SH-SY5Y (cell line): ENCODE data around the gene LAMA5.

Experiments
- GATA2 ChIP-seq: IDR thresholded peaks from 2 replicates; pipeline ENCODE4 v1.6.1; 2011; ENCODE audit warnings: mild to moderate bottlenecking, low read depth, low read length
- GATA3 ChIP-seq: IDR thresholded peaks from 2 replicates; pipeline ENCODE4 v1.6.1; 2011; ENCODE audit warnings: low read depth, mild to moderate bottlenecking, low read length, moderate library complexity

The LAMA5 gene

GRCh38 chr20:62387933-62388635, 21.0 kb upstream of the LAMA5 start:
- TF ChIP-seq GATA3 (no peak), GATA2 (no peak)

DNA sequence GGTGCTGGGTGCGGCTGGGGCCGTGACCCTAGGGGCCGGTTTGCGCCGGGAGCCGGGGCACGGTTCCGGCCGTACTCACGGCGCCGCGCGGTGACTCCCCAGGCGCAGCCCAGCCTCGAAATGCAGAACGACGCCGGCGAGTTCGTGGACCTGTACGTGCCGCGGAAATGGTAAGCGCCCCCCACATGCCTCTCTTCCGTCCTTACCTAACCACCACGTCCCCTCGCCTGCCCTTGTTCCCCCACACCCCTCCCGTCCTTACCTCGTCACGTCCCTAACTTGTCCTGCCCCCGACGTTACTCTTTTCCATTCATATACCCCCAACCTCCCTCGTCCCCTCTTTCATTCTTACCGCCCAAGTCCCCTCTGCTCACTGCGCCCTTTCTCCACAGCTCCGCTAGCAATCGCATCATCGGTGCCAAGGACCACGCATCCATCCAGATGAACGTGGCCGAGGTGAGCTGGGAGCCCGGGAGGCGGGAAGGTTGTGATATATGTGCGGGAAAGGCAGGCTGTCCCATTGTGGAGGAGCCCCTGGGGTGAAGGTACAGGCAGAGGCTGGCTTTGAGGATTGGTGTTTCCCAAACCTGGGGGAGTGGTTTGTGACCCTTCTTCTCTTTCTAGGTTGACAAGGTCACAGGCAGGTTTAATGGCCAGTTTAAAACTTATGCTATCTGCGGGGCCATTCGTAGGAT, 20.3 kb upstream of the LAMA5 start:
- TF ChIP-seq GATA3 (no peak), GATA2 (no peak)

DNA sequence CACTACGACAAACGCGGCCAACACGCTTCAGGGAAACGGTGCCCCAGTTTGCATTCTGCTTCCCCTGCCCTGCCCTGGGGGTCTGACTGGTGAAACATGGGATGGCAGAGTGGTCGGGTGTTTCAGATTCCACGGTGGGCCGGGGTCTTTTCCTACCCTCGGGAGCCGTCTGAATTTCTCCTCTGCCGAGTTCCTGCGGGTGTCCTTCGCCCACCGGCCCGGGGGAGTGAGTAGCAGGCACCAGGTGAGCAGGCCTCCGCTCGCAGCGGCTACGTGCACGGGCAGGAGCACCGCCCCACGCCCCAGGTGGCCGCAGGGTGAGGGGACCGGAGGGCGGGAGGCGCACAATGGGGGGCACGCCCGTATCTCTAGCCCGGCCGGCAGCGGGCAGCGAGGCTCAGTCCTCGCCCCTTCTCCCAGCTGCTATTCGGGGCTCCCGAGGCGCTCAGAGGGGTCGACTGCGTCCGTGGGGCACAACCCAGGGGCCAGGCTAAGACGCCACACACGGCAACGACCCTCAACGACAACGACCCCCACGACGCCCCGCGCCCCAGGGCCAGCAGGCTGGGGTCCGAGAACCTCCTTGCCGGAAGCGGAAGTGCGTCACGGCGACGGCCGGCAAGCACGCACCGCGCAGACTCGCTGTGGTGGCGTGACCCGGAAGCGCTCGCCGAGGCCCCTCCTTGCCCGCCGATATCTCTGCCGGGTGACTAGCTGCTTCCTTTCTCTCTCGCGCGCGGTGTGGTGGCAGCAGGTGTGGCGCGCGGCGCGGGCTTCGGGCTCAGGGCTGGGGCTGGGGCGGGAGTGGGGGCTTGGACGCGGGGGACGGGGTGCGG, 19.5 kb upstream of the LAMA5 start, which contains the start of gene RPS21:
Gene RPS21 (plus strand): TSS at position 721 of the 836 bp plus-strand sequence. CDS start 236 bp downstream, outside the sequence.
- TF ChIP-seq GATA3 (no peak), GATA2 (no peak)

DNA sequence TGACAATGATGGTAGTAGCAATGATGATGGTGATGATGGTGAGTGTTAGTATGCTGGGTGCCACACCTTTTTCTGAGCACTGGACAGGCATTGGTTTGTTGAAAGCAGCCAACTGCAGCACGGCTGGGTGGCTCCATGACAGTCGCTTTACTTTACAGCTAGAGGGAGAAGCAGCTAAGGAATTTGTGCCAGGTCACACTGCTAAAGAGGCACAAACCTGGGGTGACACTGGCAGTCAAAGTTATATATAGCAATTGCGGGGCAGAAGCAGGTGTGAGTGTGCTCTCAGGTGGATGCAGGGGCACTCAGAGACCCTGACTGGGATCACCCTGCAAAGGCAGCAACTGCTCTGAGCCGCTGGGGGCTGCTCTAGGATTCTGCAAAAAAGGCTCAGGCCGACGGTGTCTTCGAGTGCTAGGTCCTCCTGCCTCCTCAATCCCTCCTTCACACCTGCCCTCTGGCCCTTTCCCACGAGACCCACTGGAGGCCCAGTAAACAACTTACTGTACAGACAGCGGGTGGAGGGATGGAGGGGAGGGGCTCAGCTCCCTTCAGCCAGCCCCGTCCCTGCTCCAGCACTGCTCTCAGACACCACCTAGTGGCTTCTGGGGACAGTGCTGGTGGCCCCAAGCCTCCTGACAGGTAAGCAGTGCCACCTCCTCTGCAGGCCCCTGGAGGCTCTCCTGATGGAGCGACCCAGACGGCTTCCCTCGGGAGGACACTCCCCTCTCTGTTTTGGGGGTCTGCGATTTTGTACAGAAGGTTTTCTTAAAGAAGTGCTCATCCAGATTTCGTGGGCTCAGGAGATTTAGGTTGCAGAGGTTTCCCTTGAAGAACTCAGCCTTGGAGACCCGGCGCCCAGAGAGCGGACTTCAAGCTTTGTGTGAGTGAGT, 15.4 kb upstream of the LAMA5 start:
- TF ChIP-seq GATA3 (no peak), GATA2 (no peak)

DNA sequence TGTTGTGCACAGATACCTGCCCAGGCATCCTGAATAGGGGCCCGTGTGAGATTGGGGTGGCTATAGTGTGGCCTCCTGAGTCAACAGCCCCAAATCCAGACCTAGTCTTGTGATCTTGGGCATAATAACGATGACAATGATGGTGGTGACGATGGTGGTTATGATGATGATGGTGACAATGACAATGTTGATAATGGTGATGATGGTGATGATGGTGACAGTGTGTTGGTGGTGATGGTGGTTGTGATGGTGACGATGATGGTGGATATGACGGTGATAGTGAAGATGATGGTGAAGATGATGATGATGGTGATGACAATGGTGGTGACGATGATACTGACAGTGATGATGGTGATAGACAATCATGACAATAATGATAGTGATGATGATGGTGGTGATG, 14.7 kb upstream of the LAMA5 start:
- TF ChIP-seq GATA2 (no peak), GATA3 (no peak)

GRCh38 chr20:62381202-62381797, 14.2 kb upstream of the LAMA5 start:
- TF ChIP-seq GATA2 (no peak), GATA3 (no peak)

DNA sequence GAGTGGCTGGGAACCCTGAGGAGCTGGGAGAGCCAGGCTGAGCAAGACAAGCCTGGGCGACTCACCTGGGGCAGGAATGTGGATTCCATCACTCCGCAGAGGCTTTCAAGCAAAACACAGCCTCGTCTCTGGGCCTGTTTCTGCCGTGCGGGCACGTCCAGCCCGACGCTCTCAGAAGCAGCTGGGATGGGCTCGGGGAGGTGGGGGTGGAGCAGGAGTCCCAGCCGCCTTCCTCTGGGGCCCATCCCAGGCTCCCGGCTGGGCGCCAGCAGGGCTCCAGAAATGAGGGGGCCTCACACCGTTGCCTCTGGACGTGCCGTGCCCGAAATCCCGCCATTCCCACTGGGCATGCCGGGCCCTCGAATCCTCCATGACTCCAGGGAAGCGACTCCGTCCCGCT, 11.1 kb upstream of the LAMA5 start:
- no peak for TF ChIP-seq GATA2
- TF ChIP-seq GATA3 = no peak

GRCh38 chr20:62377615-62378178, 10.6 kb upstream of the LAMA5 start:
- no peak for TF ChIP-seq GATA2
- TF ChIP-seq GATA3 = no peak

GRCh38 chr20:62377064-62377461, 10.0 kb upstream of the LAMA5 start:
- TF ChIP-seq GATA2 = no peak
- no peak for TF ChIP-seq GATA3

DNA sequence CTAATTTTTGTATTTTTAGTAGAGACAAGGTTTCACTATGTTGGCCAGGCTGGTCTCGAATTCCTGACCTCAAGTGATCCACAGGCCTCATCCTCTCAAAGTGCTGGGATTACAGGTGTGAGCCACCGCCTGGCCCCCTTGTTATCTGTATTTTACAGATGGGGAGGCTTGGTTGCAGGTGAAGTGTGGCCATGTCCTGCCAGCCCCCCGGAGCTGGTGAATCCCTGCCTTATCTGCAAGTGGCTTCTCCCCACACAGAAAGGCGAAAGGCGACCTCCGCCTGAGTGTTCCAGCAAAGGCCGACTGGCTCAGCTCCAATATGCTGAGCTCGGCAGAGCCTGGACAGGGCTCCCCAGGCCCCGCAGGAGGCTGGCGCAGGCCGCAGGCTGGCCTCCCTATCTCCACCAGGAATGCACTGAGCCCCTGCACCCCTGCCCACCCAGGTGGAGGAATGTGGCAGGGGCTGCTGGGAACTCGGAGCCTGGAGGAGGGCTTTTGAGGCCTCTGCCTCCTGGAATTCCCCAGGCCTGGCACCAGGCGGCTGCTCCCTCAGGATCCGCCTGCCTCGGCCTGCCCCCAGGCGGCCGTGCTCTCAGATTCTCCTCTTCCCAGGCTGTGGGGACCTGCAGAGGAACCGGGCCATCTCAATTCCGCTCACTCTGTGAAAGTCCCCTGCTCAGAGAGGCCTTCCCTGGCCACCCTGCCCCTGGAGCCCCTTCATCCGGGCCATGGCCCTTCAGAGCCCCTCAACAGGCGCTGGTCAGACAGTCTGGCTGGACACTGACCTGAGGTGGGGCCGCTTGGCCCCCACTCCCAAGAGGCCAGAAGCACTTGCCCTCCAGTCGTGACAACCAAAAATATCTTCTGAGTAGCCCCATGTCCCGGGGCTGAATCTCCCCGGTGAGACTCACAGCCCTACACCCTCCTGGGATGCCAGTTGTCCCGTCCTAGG, 9.3 kb upstream of the LAMA5 start:
- TF ChIP-seq GATA2 (no peak), GATA3 (no peak)

- TF ChIP-seq GATA3 (no peak), GATA2 (no peak)
Measured at GRCh38 chr20:62374331-62375152, 7.4 kb upstream of the LAMA5 start.
